NCI-H2196 treated with DMSO at 0.1 percent for 48 hours (cell line): ENCODE results near the gene CIDEA.

Experiments
- DNase-seq: peaks from one replicate; lab custom pipeline; 2025; ENCODE audit not compliant: unreplicated experiment; lab: John Stamatoyannopoulos, UW

Gene CIDEA

DNA sequence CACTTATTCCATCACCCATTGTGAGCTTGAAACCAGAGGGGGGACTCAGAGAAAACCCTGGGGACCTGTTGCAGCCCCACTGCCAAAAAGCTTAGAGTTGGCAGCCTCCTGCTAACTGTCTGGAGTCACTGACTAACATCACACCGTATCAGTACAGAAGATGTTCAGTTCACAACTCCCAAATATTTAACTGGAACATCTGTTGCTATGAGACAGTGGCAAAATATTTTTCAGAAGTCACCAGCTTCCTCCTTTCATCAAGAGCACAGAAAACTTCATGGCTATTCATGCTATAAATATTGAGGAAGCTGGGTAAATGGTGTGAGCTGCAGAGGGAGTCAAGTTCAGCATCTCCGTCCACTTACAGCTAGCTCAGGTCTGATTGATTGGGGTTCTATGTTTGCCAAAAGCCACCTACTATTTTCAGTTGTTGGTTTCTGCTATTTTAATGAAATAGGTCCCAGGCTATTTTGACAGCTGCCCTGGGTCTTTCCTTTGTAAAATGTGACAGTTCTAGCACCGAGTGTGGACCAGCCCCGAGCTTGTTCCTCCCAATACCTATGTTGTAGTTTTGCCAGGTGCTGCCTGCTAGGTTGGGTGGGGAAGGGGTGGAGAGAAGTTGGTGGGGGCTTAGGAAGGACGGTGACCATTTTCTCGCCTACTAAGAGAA lies 63.6 kb downstream of the CIDEA start:
- no peak for DNase-seq

DNA sequence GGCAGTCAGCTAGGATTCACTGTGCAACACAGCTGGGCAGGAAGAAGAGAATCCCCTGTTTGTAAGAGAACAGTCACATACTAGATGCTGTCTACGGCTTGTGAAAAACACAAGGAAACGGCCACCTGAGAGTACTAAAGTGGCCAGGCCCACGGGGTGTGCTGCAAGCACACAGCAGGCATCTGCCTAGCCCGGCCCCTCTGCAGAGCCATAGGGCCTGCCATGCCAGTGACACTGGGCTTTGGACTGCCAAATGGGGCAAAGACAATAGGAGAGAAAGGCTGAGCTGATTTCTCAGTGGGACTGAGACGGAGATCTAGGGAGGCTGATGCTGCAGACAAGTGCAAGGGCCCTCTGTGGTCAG lies 64.2 kb downstream of the CIDEA start:
- no peak for DNase-seq

DNA sequence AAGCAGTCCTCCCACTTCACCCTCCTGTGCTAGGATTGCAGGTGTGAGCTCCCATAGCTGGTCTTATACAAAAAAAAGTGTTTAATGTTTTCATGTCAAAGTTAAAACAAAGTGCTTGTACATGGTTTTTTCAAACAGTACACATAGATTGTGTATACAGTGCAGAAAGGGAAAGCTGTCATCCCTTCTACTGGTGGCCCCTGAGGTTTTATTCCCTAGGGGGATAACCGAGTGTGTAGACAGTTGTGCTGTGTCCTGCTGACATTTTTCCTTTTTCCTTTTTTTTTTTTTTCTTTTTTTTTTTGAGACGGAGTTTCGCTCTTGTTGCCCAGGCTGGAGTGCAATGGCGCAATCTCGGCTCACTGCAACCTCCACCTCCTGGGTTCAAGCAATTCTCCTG lies 64.7 kb downstream of the CIDEA start:
- no peak for DNase-seq

DNA sequence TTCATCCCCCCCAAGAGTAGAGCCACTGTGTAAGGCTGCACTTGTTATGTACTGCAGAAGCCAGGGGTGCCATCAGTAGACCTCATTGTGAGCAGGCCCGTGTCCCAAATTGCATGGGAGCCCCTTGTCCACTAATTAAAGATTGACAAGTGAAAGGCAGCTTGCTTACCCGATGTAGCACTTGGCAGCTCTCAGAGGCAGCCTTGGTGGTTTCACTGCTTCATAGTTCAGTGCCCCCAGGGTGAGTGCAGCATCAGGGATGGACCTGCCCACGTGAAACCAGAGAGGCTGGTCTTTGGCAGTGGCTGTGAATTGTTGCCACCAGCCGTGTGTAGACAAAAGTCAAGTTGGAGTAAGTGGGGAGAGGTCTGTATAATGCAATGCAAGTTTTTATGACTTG lies 67.2 kb downstream of the CIDEA start:
- no peak for DNase-seq

DNA sequence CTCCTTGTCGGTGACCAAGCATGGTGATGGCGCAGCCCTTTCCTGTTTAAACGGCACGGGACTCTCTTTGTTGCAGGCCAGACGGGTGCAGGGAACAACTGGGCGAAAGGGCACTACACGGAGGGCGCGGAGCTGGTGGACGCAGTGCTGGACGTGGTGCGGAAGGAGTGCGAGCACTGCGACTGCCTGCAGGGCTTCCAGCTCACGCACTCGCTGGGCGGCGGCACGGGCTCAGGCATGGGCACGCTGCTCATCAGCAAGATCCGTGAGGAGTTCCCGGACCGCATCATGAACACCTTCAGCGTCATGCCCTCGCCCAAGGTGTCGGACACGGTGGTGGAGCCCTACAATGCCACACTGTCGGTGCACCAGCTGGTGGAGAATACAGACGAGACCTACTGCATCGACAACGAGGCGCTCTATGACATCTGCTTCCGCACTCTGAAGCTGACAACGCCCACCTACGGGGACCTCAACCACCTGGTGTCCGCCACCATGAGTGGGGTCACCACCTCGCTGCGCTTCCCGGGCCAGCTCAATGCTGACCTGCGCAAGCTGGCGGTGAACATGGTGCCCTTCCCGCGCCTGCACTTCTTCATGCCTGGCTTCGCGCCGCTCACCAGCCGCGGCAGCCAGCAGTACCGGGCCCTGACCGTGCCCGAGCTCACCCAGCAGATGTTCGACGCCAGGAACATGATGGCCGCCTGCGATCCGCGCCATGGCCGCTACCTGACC lies 71.0 kb downstream of the CIDEA start:
- DNase-seq, result no peak

DNA sequence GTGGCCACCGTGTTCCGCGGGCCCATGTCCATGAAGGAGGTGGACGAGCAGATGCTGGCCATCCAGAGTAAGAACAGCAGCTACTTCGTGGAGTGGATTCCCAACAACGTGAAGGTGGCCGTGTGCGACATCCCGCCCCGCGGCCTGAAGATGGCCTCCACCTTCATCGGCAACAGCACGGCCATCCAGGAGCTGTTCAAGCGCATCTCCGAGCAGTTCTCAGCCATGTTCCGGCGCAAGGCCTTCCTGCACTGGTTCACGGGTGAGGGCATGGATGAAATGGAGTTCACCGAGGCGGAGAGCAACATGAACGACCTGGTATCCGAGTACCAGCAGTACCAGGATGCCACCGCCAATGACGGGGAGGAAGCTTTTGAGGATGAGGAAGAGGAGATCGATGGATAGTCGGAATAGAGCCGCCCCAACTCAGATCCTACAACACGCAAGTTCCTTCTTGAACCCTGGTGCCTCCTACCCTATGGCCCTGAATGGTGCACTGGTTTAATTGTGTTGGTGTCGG lies 71.6 kb downstream of the CIDEA start:
- no peak for DNase-seq

DNA sequence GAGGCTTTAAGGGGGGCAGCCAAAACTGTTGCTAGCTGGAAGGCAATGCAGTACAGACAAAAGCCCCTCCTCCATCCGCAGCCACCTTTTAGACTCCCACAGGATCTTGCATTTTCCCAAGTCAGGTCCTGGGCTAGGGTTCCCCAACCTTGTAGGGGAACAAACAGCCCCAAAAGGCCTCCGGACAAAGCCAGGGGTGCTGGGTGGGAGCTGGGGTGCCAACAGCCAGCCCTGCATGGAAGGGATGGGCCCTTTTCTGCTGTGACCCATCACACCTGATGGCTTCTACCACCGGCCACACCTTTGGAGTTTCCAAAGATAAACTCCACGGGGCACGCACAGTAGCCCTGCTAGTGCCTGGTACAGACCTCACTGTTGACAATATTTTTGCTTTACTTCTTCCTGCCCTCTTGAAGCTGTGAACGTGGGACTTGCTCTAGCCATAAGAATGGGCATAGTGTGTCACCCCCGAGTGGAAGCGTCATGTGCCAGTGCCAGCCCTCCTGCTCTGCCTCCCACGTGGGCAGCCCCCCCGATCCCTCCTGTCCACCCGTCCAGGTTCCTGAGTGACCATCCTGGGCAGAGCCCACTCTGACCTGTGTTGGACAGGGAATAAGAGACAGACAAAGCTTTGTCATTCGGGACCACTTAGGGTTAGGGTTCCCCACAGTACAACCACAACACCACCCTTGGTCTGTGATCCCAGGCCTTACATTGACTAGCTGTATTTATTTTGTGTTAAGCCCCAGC lies 72.7 kb downstream of the CIDEA start:
- no peak for DNase-seq
